Fibroblast of skin of right quadriceps (primary cell): ENCODE measurements around the gene FOSL1.

Experiments
- DNase-seq: peaks from one replicate; pipeline ENCODE4 v3.0.0-alpha.2; 2013

The FOSL1 gene

DNA sequence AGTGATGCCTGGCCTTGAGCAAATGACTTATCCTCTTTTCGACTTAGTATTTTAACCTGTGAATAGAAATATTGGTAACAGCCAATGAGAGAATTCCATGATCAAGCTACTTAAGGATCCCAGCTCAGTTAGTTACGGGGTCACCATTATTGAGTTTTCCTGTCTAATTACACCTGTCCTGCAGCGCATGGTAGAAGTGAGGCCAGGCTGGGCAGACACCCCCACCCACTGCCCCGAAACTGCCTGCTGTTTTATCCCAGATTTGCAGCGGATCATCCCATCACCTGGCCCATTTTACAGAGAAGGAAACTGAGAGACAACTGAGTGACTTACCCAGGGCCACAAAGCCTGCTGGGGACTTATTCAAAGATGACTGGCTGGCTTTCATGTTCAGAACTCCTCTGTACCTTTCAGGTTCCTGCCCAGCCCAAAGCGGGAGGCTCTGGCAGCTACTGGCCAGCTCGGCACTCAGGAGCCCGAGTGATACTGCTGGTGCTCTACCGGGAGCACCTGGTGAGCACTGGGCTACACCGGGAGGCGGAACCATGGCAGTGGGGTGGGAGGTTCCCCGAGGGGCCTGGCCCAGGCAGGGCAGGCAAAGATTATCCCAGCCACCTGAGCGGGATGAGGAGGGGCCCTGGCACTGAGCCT, 38.5 kb downstream of the FOSL1 start:
- DNase-seq: no peak

DNA sequence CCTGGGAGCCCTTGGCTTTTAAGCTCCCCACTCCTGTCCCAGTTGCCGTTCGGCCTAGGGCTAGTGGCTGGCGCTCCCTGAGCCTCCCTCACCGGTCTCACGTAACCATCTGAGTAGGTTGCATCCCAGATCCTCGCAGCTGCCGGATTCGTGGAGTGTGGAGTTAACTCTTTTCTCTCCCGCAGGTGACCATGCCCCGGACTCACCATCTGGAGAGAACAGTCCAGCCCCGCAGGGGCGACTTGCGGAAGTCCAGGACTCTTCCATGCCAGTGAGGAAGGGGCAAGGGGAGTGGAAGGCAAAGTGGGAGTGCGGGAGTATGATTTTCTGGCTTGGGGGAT, 39.1 kb downstream of the FOSL1 start:
- DNase-seq: no peak

GRCh38 chr11:65860278-65861164, 39.7 kb downstream of the FOSL1 start, which contains the start of gene MUS81:
TSS of gene MUS81 (plus strand) at chr11:65860433. CDS start at chr11:65860754, 321 bp downstream.
- DNase-seq: peak; percentile 99

- no peak for DNase-seq
These were observed 40.3 kb downstream of the FOSL1 start for GRCh38 chr11:65859812-65860277.

GRCh38 chr11:65859095-65859811, 40.9 kb downstream of the FOSL1 start:
- peak; percentile 100 for DNase-seq

DNA sequence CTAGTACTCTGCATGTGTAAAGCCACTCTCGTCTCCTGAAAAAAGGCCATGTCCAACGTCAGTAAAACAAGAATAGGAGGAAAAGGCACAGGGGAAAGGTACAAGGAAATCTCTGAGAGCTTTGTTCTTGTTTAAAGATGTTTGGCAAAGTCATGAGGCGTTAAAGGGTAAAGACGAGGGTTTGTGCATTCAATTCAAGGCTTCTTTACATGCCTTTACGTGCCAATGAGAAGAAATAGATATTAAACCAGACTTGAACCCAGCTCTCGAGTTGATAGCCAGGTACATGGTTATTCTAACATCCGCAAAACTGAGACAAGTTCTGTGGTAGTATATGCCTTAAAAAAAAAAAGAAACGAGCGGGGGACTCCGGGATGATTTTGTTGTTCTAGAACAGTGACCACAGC, 41.5 kb downstream of the FOSL1 start:
- no peak for DNase-seq

- DNase-seq: peak; percentile 99
These were observed 42.1 kb downstream of the FOSL1 start, which contains the start of gene CFL1 for GRCh38 chr11:65857853-65858680. TSS of gene CFL1 (minus strand) at chr11:65858180. CDS start at chr11:65858099, 81 bp downstream.

- DNase-seq: no peak
These were observed 42.7 kb downstream of the FOSL1 start for GRCh38 chr11:65857500-65857852.

DNA sequence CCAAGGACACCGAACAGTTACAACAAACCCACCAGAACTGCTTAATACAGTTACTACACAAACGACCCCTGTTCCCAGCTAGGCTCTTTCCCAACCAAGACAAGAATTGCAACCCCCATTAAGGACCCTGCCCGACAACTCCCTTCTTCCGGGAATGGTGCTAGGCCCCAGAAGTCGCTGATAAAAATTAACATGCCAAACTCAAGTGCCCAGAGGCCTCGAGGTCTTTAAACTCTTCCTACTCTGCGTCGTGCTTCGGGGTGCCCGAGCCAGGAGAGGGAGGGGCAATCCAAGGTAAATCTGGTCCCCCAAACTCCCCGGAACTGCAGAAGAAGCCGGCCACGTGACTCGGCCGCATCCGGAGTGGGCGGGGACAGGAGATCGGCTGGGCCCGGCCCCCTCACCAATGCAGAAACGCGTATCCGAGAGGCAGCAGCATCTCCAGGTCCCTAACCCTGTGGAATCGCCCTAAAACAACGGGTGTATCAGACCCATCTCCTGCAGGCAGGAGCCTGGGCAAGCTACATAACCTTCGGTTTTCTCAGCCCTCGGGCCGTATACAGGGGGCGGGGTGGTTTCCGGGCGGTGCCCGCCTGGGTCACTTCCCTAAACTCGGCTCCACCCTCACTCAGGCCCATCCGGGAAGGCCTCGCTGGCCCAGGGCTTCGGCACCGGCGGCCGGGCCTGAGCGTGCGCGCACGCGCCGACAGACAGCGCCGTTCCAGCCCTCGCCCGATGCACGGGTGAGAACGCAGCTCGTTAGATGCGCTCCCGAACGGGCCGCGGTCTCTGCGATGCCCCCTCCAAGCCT, 43.3 kb downstream of the FOSL1 start:
- DNase-seq: peak; percentile 54

DNA sequence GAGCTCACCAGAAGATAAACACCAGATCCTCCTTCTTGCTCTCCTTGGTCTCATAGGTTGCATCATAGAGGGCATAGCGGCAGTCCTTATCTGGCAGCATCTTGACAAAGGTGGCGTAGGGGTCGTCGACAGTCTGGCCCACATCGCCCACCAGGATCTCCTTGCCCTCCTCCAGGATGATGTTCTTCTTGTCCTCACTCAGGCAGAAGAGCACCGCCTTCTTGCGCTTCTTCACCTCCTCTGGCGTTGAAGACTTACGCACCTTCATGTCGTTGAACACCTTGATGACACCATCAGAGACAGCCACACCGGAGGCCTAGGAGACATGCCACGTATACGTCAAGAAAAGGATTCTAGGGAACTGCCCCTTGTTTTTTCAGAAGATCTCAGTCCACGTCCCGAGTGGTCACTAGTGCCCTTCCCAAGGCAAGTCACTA, 44.2 kb downstream of the FOSL1 start:
- no peak for DNase-seq

- DNase-seq: no peak
These were observed 45.0 kb downstream of the FOSL1 start for GRCh38 chr11:65854852-65855837.

DNA sequence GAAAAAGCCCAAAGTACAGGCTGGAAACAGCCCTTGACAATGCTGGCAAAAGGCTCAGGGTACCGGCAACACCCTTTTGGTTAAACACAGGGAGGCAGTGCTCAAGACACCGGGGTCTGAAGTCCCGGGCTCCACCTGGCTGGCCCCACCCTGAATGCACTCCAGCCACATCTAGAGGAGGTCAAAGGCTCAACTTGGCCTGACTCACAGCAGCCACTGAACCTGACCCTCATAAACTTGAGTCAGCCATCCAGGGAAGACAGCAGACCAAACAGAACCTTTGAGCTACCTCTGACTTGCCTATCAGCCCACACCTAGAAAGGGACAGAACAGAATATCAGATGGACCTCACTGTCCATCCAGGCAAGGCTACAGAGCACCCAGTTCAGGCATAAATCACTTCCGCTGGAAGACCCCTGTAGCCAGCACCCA, 46.0 kb downstream of the FOSL1 start:
- DNase-seq: no peak

DNA sequence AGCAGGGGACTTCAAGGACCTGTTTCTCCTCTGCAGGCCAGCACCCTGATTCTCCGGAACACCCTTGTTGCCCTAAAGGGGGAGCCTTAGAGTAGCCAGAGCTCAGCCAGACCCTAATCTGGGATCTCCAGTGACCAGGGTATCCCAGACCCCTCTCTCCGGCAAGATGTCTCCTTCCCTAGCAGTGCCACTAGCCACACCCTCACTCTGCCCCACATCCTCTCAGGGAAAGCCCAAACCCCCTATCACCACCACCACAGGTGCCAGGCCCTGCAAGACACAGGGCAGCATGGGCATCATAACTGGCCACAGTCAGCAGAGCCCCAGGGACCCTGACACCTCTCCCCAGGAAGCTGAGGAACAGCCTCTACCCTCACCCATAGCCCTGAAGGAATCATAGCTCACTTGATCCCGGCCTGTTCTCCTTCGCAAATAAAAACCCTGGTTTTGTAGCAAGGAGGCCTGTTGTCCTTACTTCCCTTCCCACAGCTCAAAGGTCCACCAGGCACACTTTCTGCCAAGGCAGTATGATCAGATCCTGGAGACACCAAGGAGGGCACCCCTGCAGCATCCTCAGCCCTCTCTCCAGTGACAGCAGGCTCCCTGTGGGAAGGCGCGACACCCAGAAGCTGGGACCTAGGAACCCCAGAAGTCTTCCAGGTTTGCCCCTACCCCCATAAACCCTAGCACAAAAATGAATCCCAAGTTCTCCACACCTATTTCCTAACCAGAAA, 46.8 kb downstream of the FOSL1 start:
- no peak for DNase-seq

DNA sequence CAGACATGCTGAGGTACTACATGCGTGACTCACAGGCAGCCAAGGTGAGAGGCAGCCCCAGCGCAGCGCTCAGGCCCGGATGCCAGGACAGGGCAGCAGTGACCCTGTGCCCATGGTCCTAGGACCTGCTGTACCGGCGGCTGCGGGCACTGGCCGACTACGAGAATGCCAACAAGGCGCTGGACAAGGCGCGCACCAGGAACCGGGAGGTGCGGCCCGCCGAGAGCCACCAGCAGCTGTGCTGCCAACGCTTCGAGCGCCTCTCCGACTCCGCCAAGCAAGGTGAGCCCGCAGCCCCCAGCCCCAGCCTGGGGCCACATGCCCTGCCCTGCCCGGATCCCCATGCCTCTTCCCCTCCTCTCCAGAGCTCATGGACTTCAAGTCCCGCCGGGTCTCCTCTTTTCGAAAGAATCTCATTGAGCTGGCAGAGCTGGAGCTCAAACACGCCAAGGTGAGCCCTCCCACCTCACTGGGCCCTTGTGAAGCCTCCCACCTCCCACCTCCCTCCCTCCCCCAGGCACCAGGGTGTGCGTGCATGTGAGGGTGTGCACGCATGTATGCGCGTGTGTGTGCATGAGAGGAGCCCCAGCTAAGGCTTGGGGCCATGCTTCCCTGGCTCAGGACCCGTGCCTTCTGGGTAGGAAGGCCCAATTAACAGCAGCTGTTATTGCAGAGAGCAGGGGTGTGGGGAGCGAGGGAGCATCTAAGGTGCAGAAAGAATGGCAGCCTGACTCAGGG, 47.5 kb downstream of the FOSL1 start:
- DNase-seq: no peak

DNA sequence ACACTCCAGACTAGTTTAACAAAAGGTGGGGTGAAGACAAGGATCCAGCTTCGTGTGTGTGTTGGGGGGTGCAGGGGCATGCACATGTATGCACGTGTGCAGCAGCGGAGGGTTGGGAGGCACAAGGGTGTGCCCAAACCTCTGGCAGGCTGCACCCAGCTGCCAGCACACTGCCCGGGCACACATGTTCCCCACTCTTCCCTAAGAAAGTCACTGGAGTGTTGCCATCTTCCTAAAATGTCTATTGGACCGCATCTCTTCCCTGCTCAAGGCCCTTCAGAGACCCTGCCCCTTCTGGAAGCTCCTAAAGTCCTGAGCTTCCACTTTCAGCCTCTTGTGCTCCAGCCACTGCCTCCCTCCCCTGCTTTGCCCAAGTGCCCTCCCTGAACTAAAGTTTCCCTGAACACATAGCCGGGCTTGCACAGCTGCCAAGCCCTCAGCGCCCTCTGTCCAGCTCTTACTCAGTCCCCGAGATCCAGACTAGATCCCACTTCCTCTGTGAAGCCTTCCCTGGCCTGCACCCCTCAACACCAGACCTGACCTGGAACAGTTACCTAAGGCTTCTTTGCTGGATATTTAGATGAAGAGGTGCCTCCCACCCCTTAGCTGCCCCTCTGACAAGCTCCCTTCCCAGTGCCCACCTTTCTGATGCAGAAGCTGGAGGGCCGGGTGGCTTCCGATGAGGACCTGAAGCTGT, 48.2 kb downstream of the FOSL1 start:
- no peak for DNase-seq

GRCh38 chr11:65851083-65851579, 49.1 kb downstream of the FOSL1 start:
- no peak for DNase-seq

- no peak for DNase-seq
These were observed 49.7 kb downstream of the FOSL1 start for GRCh38 chr11:65850217-65851082.
